Smooth muscle cell of the umbilical artery (primary cell): Measurements from ENCODE around the gene ITGBL1. TPM values are rescaled to one million over a fixed set of nuclear protein-coding genes. Genes with fewer than 3 reads are reported as not detected.

Source experiments
- total RNA-seq: library from RNA; depleted of rRNA; stranded (reverse); fragments of >200 nt; gene quantifications from 2 replicates; pipeline ENCODE4 v1.2.3, GENCODE V29; 2014

Gene ITGBL1, protein sequence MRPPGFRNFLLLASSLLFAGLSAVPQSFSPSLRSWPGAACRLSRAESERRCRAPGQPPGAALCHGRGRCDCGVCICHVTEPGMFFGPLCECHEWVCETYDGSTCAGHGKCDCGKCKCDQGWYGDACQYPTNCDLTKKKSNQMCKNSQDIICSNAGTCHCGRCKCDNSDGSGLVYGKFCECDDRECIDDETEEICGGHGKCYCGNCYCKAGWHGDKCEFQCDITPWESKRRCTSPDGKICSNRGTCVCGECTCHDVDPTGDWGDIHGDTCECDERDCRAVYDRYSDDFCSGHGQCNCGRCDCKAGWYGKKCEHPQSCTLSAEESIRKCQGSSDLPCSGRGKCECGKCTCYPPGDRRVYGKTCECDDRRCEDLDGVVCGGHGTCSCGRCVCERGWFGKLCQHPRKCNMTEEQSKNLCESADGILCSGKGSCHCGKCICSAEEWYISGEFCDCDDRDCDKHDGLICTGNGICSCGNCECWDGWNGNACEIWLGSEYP
- total RNA-seq, result 6.6 and 49.9 TPM in 2 replicates

DNA sequence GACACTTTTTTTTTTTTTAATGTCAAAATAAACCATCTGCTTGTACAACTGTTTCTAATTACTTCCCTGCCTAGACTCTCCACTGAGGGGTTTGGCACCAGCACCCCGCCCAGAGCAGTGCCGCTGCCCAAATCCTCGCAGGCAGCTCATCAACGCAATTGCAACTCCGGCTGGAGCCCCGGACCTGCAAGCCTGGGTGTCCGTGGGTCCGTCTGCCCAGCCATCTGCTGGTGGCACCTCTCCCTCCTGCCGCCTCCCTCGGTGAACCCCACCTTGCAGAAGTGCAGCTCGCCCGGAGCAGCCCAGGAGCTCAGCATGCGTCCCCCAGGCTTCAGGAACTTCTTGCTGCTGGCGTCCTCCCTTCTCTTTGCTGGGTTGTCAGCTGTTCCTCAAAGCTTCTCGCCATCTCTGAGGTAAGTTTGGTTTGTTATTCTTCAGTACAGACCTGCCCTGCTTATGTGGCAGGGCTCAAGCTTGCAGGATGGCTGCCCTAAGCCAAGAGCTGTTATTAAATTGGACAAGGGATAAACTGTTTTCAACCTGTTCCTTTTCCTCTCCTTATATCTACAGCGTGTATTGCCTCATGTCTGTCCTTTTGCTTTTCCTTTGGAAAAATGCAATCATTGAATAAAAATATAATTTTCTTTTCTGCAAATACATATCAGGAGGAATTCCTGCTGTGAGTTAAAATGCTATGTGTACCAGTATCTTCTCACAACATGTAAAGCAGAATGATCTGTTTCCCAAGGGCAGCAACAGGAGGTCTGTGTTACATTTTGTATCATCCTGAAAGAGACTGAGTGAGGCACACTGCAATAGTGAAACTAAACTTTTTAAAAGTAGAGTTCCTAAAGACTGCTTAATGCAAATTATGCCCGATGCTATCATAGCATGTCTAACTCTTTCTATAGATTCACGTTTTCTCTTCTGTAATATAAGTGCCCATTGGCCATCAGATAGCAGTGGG lies at the start of gene ITGBL1:
Gene ITGBL1 (plus strand): TSS at position 157 of the 967 bp plus-strand sequence. CDS start 159 bp downstream, at position 316.

DNA sequence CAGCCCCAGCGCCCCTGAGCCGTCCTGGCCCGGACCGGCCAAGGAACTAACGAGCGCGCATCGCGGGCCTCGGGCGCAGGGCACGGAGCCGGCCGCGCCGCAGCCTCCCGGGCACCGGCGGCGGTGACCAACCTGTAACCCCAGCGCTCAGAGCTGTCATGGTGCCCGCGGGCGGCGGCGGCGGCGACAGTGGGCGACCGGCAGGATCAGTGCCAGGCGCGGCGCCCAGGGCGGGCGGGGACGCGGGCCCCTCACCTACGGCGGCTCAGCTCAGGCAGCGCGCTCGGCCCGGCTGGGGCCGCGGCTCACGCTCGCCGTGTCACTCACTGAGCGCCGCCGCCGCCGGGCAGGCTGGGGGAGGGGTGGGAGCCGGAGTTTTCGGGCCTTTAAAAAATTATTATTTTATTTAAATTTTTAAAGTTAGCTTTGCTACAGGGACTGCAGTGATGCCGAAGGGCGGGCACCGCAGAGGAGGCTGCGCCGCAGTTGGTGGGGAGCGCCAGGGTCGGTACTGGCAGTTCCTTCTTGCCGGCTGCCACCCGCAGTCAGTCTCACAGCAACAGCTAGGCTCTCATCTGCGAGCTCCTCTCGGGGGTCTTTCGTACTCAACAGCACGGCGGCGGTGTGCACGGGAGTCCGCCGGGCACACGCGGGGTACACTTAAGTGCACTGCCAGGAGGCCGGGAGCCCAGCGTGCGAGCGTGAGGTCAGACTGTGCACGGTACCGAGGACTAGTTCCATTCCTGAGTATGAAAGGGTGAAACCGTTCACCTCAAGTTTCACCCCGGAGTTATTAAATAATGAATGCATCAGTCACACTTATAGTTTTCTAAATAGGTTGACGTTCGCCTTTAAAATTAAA lies 36.1 kb upstream of the ITGBL1 start, which contains the start of gene NALCN:
Gene NALCN (minus strand): TSS at position 328 of the 862 bp plus-strand sequence. CDS start 17,382 bp downstream, outside the sequence.

Other genes starting within 250 kb of the ITGBL1 start
- gene NALCN, start 36.2 kb upstream of the ITGBL1 start, total RNA-seq, result 27.0 and 58.8 TPM in 2 replicates